TTC549 (cell line): ENCODE results near the gene P2RX7.
"Not testable (repeated sequence)": the region's sequence is repeated elsewhere in the genome, so short reads cannot be mapped to it uniquely, and the experiment has no call there.

ENCODE experiments used
- FAIRE-seq: peaks from 2 replicates; lab custom pipeline; 2012; peaks lifted over from hg19 to GRCh38; lab: Jason Lieb, UNC

The P2RX7 gene

DNA sequence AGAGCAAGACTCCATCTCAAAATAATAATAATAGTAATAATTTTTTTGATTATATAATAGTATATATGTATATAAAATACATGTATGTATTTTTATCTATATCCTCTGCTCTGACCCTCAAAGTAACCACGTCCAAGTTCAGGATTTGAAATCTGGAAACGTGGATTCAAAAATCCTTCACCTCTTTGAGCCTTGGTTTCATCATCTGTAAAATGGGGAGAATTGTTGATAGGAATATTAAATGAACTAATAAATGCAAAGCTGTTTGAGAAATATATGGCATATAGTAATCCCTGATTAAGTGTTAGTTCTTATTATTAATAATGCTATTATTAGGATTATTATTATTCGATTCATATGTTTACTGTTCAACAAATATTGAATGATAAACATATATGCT, 2.6 kb downstream of the P2RX7 start:
- no peak for FAIRE-seq

DNA sequence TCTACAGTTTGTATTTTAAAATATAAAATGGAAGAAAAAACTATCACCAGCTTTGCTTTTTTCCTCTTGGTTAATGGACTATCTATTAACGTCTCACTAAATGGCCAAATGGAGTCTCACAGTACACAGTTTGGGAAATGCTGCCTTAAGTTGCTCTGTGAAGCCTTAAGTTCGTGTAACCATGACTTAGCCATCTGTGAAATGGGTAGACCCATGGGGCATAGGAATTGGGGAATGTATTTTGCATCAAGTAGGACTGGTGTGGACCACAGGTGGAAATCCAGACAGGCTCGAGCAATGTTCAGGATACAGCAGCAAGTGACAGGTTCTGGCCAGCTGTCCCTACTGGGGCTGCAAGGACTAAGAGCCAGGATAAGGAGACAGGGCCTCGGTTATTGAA, 4.8 kb downstream of the P2RX7 start:
- FAIRE-seq, result no peak

DNA sequence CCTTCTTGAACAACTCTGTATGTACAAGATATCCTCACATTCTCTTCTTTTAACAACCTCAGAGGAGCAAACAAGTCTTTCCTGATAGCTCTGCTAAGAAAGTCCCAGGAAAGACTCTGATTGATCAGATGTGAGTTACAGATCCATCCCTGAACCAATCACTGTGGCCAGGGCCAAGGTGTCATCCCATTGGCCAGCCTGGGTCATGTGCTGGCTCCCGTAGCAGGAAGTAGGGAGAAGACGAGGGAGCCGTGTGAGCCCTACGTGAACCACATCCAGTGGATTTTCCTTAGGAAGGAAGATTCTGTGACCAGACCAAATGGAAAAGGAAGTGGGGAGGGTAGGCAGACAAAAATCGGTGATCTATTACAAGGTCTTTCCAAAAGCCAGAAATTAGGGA, 5.6 kb downstream of the P2RX7 start:
- no peak for FAIRE-seq

DNA sequence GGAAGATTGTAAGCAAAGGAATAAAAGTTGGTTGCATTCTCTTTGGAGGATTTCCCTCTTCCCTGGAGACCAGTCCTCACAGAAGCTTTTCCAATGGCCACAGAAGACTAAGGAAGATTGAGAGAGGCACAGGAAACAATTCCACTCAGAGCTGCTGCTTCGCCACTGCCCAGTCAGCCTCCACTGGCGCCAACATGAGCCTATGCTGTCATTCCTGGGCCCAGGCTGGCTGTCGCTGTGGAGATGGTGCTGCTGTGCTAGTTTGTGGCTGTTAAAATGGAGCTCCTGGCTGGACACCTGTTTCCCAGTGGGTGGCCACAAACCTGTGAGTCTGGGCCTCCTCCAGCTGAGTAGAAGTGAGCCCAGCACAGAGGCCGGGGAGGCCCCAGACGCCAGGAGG, 6.6 kb downstream of the P2RX7 start:
- FAIRE-seq, result no peak

DNA sequence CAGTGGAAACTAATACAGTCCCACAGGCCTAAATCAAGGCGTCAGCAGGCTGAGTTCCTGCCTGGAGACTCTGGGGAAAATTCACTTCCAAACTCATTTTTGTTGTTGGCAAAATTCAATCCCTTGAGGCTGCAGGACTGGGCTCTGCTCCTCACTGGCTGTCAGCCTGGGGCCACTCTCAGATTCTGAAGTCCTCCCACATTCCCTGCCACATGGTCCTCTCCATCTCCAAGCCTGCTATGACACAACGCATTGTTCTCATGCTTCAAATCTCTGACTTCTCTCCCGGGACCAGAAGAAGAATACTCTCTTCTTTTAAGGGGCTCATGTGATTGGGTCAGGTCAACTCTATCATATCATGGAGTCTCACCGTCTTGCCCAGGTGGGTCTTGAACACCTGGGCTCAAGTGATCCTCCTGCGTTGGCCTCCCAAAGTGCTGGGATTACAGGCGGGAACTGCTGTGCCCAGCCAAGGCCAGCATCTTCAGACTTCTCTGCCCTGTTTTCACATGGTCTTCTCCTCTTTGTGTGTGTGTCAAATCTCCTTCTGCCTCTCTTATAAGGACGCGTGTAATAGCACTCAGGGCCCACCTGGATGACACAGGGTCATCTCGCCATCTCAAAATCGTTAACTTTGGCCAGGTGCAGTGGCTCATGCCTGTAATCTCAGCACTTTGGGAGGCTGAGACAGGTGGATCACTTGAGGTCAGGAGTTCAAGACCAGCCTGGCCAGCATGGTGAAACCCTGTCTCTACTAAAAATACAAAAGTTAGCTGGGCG, 9.7 kb downstream of the P2RX7 start:
- no peak for FAIRE-seq

DNA sequence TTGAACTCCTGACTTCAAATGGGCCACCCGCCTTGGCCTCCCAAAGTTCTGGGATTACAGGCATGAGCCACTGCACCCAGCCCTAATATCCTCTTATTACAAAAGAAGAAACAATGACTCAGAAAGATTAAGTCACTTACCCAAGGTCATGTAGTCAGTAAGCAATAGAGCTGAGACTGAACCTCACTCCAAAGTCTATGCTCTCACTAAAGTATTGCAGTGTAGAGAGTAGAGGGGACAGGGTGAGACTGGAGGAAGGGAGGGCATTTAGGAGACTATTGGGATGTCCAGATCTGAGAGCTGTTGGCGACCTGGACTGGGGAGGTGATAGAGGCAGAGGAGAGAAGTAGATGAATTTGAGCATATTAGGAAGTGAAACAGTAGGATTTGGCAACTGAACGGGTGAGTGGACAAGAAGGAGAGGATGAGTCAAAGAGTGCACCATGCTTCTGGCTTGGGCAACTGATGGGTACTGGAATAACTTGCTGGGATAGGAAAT, 11.8 kb downstream of the P2RX7 start:
- no peak for FAIRE-seq

DNA sequence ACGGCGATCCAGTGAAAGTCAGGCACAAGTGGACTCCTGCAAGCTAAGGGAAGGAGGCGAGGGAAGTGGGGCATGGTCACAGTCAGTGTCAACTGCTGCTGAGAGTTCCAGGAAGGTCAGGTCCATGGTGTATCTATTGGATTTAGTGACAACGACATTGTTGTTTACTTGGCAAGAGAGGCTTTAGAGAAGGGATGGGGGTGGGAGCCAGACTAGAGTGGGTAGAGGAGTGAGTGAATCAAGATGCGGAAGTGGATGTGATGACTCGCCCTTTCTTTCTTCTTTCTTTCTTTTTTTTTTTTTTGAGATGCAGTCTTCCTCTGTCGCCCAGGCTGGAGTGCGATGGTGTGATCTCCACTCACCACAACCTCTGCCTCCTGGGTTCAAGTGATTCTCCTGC, 12.5 kb downstream of the P2RX7 start:
- FAIRE-seq, result no peak

DNA sequence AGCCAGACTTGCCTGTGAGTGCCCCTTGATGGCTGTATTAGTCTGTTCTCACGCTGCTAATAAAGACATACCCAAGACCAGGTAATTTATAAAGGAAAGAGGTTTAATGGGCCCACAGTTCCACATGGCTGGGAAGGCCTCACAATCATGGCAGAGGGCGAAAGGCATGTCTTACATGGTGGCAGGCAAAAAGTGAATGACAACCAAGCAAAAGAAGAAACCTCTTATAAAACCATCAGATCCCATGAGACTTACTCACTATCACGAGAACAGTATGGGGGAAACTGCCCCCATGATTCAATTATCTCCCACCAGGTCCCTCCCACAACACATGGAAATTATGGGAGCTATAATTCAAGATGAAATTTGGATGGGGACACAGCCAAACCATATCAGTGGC, 16.6 kb downstream of the P2RX7 start:
- not testable (repeated sequence) for FAIRE-seq

DNA sequence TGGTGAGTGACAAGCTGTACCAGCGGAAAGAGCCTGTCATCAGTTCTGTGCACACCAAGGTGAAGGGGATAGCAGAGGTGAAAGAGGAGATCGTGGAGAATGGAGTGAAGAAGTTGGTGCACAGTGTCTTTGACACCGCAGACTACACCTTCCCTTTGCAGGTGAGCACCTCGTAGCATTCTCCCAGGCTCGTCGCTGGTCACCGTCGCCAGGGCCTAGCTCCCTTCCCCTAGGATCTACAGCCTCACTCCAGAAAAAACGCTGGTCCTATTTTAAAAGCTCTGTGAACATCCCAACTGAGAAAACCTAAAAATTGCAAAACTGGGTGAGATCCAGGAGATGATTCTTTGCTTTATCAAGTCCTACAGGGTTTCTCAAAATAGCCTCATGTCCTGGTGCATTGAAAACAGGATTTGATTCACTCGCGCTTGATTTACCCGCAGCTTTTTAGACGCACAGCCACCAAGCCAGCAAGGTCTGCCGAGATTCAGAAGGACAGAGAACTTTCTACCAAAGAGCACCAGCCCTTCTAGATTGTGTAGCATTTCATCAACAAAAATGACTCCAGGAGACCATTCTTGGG, 22.2 kb downstream of the P2RX7 start:
- FAIRE-seq, result no peak

DNA sequence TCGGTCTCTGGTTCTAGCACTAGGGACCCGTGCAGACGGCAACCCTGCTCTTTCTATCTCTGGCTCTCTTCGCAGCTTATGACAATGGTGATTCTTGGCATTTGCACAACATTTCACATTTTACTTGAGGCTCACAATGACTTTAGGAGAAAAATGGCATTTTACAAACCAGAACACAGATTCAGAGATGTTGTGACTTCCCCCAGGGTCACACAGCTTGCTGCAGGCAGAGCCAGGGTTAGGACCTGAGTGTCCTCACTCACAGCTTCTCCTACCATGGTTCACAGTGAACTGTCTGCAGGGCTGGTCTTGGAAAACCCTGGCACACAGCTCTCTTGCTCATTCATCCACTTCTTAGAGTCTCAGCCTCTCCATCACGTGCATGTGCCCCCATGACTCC, 23.7 kb downstream of the P2RX7 start:
- no peak for FAIRE-seq

DNA sequence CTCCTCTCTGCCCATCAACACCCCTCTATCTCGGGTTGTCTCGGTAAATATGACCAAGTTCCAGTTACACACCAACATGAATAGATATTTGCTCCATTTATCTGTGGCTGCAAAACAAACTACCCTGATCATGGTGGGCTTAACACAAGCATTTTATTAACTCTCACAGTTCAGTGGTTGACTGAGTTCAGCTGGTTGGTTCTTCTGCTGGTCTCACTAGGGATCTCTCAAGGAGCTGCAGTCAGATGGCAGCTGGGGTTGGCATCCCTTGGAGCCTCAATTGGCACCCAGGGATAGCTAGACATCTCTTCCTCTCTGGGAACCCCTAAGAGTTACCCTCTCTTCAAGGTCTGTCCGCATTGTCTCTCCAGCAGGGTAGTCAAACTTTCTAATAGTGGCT, 25.4 kb downstream of the P2RX7 start:
- no peak for FAIRE-seq

DNA sequence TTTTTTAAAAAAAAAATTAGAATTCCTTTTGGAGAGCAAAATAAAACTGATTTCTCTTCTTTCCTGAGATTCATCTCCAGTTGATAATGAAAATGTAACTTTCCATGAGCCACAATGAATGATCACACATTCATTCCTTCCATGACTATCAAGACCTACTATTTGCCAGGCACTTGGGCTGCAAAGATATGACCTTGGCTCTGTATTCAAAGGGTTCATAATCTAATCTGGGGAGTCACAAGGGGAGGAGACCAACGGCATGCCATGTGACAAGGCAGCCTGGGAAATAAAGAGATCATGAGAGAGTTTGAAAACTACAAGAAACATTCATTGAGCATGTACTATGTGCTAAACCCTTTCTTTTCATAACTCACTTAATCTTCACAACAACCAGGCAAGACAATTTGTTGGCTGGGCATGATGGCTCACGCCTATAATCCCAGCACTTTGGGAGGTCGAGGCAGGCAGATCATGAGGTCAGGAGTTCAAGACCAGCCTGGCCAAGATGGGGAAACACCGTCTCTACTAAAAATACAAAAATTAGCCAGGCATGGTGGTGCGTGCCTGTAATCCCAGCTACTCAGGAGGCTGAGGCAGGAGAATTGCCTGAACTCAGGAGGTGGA, 26.2 kb downstream of the P2RX7 start:
- not testable (repeated sequence) for FAIRE-seq

DNA sequence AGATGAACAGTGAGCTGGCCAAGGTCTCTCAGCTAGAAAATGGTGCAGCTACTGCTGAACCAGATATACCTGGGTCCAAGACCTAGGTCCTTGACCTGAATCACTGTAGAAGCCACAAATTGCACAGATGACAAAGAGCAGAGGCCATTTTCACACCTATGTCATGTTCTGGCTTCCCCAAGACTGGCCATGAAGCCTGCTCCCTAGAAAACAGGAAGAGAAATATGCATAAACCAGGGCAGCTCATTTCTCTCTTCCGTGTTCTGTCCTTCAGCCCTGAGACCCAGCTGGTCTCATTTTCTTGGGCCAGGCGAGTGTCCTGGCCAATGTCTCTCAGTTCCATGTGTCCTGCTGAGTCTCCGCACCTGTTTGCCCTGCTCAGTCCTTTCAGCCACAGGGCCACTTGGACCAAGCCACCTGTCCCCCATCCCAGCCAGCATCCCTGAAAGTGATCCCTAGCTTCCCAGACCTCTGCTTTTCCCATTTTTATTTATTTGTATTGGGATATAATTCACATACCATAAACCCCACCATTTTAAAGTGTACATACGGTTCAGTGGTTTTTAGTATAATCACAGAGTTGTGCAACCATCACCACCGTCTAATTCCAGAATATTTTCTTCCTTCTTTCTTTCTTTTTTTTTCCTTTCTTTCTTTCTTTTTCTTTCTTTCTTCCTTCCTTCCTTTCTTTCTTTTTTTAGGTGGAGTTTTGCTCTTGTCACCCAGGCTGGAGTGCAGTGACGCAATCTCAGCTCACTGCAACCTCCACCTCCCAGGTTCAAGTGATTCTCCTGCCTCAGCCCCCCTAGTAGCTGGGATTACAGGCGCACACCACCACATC, 27.0 kb downstream of the P2RX7 start:
- FAIRE-seq, result no peak

DNA sequence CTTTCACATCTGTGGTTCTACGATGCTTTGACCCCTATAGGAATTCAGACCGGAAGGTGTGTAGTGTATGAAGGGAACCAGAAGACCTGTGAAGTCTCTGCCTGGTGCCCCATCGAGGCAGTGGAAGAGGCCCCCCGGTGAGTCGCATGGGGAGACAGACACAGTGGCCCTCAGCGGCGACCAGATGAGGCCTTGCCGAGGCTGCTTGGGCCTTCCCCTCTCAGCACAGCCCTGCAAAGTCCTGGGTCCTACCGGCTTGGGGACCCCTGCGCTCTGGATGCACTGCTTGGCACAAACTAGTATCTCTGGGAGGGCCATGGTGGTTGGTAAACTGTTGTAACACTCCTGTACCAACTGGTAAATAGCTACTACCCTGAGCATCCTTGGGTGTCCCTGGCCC, 29.7 kb downstream of the P2RX7 start:
- FAIRE-seq, result no peak

DNA sequence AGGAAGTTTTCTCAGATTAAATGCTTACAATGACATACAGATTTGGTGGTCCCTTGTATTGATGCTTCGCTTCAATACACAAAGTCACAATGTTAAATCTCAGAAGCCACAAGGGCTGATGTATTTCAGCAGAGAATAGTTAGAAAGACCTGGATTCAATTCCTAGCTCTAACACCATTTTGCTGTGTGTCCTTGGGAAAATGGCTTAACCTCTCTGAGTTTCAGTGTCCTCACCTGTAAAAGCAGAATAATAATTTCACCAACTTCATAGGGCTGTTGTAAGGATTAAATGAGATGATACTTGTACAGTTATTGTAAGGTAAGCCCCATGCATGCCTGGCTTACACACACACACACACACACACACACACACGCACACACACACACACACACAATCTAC, 30.3 kb downstream of the P2RX7 start:
- FAIRE-seq, result no peak

DNA sequence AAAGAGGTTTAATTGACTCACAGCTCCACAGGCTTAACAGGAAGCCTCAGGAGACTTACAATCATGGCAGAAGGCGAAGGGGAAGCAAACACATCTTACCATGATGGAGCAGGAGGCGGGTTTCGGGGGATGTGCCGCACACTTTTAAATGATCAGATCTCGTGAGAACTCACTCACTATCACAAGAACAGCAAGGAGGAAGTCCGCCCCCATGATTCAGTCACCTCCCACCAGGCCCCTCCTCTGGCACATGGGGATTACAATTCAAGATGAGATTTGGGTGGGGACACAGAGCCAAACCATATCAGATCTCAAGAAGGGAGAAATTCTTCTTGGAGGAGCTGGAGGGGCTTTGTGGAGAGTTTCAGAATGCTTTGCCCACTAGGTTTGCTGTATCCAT, 32.2 kb downstream of the P2RX7 start:
- FAIRE-seq, result not testable (repeated sequence)

DNA sequence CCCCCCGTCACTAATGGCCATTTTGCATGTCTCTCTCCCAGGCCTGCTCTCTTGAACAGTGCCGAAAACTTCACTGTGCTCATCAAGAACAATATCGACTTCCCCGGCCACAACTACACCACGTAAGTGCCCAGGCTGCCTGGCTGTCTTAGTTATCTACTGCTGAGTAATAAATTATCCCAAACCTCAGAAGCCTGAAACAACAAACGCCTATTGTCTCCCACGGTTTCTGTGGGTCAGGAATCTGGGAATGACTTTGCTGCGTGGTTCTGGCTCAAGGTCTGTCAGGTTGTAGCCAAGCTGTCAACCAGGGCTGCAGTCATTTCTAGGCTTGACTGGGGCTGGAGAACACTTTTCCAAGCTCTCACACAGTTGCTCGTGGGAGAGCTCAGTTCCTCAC, 32.6 kb downstream of the P2RX7 start:
- no peak for FAIRE-seq

DNA sequence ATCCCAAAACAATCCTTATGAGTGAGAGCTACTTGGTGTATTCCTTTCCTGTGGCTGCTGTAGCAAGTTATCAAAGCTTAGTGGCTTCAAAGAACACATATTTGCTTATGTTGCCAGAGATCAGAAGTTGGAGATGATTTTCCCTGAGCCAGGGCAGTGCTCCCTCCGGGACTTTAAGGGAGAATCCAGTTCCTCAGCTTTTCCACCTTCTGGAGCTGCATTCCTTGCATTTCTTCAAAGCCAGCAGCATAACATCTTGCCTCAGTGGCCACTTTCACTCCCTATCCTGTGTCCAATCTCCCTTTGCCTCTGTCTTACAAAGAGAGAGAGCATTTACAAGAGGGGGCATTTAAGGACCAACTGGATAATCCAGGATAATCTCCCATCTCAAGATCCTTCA, 33.7 kb downstream of the P2RX7 start:
- no peak for FAIRE-seq

DNA sequence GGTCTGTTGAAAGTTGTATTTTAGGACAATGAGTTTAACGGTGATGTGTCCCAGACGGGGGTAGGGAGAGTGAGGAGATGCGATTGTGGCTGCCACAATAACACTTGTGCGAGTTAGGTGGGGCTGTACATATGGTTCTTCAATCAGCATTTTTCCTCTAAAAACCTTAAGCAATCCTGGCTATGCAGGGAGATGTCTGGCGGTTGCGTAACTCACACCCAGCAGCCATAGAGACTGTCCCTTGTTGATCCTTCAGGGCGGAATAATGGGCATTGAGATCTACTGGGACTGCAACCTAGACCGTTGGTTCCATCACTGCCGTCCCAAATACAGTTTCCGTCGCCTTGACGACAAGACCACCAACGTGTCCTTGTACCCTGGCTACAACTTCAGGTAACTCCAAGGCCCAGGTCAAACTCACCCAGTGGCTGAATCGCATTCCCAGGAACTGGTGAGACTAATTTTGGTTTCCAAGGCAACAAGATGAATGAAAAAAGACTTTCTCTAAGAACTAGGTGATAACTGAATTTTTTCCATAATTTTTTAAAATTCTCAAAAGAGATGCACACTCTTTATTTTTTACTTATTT, 34.6 kb downstream of the P2RX7 start:
- FAIRE-seq, result no peak

DNA sequence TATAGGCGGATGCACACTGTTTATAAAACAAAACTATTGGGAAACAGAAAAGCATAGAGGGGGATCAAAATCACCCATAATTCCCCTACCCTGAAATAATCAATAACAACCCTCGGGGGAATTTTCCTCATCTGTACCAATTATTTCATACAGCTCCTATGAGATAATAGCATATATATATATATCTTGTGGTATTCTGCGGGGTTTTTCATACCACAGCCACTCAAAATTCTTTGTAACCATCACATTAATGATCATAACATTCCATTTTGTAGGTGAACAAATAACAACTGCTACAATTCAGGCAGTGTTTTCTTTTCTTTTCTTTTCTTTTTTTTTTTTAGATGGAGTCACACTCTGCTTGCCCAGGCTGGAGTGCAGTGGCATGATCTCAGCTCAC, 35.3 kb downstream of the P2RX7 start:
- no peak for FAIRE-seq

DNA sequence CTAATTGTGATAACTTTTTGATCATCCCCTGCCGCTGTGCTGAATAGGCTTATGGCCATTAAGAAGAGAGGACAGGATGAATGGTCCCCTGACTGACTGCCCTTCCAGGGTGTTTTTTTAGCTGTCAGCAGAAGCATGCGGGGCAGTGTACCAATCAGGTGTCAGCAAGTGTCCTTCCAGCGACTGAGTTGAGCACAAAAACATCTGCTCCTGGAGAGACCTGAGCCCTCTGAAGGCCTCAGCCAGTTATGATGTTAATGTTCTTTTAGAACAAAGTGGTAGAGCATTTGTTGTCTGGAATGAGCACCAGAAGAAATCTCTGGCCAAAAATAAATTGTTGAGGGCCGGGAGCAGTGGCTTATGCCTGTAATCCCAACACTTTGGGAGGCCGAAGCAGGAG, 37.5 kb downstream of the P2RX7 start:
- FAIRE-seq, result no peak

DNA sequence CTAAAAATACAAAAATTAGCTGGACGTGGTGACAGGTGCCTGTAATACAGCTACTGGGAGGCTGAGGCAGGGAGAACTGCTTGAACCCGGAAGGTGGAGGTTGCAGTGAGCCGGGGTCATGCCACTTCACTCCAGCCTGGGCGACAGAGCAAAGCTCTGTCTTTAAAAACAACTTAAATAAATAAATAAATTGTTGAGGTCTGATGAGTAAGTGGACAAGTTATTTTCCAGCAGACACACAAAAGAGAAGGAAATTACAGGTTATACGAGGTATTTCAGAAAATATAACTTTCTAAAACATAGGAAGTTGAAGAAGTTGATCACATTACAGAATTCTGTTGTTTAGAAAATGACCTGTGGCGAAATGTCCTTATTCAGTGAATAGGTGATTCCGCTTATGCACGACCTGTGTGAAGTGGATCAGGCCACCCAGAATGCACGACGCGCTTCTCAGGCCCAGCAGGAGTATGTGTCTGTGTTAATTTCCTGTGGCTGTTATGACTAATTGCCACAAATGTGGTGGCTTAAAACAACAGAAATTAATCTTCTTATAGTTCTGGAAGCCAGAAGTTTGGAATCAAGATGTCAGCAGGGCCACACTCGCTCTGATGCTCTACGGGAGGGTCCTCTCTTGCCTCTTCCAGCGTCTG, 38.1 kb downstream of the P2RX7 start:
- FAIRE-seq, result no peak
